Activated CD4-positive, alpha-beta T cell treated with anti-CD3 and anti-CD28 coated beads, Interleukin-2, Interleukin-4, amounts not matched to agents 100 ng/mL and 50 ng/mL, durations not matched to agents 16 hours and 8 hours (primary cell): Measurements from ENCODE around the gene MMP17.

Experiments used
- DNase-seq: peaks from one replicate; pipeline ENCODE4 v3.0.0-alpha.2; 2020; ENCODE audit warnings: low spot score

MMP17 gene

DNA sequence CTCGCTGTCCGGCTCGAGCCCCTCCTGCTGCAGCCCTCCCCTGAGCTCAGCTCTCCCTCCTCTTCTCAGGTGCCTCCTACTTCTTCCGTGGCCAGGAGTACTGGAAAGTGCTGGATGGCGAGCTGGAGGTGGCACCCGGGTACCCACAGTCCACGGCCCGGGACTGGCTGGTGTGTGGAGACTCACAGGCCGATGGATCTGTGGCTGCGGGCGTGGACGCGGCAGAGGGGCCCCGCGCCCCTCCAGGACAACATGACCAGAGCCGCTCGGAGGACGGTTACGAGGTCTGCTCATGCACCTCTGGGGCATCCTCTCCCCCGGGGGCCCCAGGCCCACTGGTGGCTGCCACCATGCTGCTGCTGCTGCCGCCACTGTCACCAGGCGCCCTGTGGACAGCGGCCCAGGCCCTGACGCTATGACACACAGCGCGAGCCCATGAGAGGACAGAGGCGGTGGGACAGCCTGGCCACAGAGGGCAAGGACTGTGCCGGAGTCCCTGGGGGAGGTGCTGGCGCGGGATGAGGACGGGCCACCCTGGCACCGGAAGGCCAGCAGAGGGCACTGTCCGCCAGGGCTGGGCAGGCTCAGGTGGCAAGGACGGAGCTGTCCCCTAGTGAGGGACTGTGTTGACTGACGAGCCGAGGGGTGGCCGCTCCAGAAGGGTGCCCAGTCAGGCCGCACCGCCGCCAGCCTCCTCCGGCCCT, 22.8 kb downstream of the MMP17 start:
- no peak for DNase-seq

DNA sequence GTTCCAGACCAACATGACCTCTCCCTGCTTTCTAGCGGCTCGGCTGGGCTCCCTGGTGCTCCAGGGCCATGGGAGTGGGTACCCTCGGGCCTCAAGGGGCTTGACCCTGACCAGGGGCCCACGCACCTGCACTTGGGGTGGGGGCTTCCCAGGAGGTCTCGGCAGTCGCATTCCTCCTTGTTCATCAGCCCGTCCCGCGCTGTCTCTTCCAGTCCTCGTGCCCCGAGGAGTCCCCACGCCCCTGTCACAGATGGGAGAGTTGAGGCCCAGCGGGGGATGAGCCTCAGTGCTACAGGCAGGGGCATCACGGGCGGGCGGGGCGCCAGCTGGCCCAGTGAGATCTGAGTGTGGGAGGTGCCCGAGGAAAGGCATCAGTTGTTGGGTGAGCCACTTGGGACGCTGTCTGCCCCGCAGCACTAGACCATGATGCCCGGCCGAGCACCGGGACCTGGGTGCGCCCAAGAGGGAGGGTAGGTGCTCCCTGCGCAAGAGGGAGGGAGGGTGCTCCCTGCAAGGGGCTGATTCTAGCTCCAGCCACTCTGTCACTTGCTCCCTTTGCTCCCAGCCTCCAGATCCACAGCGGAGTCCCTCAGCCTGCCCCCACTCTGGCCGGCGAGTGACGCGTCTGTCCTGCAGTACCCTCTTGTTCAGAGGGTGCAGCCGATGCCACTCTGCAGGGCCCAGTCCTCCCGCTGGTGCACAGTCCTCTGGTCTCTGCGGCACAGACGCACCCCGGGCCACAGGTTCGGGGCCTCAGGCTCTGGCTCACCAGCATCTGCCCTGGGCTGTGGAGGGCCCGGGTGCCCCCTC, 23.8 kb downstream of the MMP17 start:
- no peak for DNase-seq

DNA sequence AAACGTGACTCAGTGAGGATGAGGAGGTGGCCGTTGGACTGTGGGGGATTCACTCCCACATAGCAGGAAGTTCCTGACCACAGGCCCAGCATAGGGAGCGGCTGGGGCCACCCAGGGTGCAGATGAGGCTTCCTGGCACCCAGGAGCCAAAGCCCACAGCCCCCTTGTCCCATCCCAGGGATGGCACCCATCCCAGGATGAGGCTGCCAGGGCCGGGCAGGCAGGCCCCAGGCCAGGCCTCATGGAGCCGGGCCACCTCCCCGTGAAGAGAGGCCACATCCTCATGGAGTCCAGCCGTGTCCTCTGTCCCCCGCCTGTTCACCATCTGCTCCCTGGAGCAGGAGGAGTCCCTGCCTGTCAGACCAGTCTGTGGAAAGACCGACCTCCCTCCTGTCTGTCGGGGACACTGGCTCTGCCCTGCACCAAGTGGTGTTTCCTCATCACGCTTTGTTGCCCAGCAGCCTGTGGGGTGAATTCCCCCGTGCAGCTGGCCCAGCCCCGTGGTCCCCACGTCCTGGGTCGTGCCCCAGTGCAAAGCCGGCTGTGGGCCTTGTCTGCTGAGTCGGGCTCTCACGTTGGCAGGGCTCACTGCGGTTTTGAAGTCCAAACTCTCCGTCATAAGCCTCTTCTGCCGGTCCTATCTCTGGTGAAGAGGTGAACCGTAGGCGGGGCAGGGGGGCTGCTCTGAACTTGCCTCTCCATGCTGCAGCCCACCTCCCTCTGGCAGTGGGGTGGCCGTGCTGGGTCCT, 24.5 kb downstream of the MMP17 start:
- DNase-seq: no peak

- no peak for DNase-seq
These were observed 25.9 kb downstream of the MMP17 start for GRCh38 chr12:131853832-131854797.

GRCh38 chr12:131854861-131855476, 26.8 kb downstream of the MMP17 start:
- no peak for DNase-seq

- no peak for DNase-seq
These were observed 27.4 kb downstream of the MMP17 start for GRCh38 chr12:131855521-131856142.

GRCh38 chr12:131856366-131857097, 28.3 kb downstream of the MMP17 start:
- no peak for DNase-seq

- no peak for DNase-seq
These were observed 30.0 kb downstream of the MMP17 start for GRCh38 chr12:131857908-131858850.

DNA sequence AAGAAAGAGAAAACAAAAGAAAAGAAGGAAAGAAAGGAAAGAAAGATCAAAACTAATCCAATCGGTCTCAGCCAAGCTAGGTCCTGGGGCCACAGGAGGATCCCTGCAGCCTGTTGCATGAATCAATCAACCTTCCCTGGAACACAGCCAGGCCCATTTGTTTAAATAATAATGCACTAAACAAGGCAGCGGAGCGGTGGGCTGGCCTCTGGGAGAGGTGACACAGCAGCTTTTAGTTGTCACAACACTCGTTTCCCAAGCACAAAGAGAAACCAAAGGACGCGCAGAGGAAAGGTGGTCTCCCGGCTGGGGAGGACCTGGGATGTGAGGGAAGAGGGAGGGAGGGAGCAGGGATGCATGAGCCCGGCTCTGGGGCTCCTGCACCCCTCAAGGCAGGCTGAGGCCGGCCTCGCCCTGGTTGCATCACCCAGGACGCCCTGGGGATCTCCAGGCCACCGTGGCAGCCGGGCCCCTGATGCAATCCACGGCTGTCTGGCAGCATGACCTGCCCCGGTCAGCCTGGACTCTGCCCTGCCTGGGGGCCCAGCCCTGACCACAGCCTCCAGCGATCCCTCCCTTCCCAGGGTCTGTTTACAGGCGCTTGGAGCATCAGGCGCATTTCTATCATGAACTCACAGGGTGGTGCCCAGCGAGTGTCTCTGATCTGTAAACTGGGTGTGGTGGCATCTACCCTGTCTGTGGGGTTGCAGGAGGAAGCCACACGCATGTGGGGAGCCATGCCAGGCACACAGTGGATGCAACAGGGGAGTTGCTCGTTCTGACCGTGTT, 32.5 kb downstream of the MMP17 start:
- DNase-seq: no peak

DNA sequence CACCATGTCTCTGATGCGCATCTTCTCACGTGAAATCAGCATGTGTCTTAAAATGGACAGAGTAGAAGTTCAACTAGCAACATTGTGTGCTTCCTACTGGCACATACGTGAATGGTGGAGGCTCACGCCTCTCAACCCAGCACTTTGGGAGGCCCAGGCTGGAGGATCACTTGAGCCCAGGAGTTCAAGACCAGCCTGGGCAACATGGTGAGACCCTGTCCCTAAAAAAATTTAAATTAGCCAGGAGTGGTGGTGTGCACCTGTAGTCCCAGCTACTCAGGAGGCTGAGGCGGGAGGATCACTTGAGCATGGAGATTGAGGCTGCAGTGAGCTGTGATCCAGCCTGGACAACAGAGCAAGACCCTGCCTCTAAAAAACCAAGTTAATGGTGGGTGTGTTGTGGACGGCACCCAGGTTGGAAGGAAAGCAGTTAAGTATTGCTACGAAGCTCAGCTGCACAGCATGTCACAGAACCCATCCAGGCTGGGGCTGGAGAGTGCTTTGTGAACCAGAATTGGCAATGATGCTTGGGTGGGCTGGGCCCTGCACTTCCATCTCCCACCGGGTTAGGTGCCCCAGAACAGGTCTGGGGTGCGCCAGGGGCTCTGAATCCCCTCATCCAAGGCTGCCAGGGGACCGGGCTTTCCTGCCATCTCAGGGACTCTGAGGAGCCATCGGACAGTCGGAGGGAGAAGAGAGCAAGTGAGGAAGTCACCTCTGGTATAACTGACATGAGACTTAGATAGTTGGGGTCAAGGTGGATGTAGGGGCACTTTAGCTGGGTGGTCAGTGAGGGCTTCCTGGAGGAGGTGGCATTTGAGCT, 33.3 kb downstream of the MMP17 start:
- no peak for DNase-seq

- no peak for DNase-seq
These were observed 33.9 kb downstream of the MMP17 start for GRCh38 chr12:131862084-131862441.

- DNase-seq: no peak
These were observed 34.4 kb downstream of the MMP17 start for GRCh38 chr12:131862600-131862993.

GRCh38 chr12:131862994-131863710, 35.0 kb downstream of the MMP17 start:
- DNase-seq: no peak

DNA sequence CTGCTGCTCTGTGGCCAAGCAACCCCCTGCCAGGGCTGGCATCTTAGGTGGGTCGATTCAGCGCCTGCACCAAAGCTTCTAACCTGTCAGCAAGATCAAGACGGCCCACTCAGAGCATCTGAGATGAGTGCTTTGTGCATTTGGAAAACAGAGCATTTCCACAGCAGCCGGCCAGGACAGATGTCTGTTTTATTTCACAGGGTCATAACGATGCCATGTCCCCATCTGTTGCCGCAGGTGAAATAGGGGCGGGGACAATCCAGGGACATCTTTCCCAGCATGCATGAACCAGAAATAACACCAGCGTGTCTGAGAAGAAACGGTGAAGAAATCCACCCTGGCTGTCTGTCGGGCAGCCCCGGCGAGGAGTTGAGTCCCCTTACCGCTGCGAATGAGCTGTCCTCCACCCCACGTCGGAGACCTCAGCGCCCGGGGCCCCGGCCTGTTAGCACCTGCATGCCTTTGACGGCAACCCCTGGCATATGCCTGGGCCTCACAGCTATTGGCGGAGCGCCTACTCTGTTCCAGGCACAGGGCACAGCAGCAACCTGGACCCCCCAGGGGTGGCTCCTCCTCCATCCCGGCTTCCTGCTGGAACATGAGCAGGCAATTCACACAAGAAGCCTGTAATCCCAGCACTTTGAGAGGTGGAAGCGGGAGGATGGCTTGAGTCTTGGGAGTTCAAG, 35.7 kb downstream of the MMP17 start:
- DNase-seq: no peak

GRCh38 chr12:131864469-131864868, 36.3 kb downstream of the MMP17 start:
- no peak for DNase-seq
